Liver (tissue), 9 donors: ENCODE results near the gene CDC42EP3. TPM values are rescaled to one million over a fixed set of nuclear protein-coding genes. Genes with fewer than 3 reads are reported as not detected.
A peak's percentile ranks its signal among the peaks of the same experiment; 100 is the strongest.

Source experiments
- DNase-seq: peaks from one replicate; pipeline ENCODE4 v3.0.0-alpha.2; 2017; ENCODE audit warnings: low spot score
- H3K27ac ChIP-seq, 2 donors: one replicate each; pipeline ENCODE4 v1.7.0; 2013; ENCODE audit warnings: inconsistent platforms in 2 of 2, low read length in 2 of 2, control low read depth in 1 of 2, low read depth in 1 of 2, mild to moderate bottlenecking in 1 of 2
- H3K27me3 ChIP-seq, 4 donors: one replicate each; pipeline versions ENCODE4 v1.6.1 to v1.7.0; 2013; ENCODE audit warnings: low read length in 3 of 4, inconsistent platforms in 1 of 4, mild to moderate bottlenecking in 1 of 4, moderate library complexity in 1 of 4; ENCODE audit not compliant: control insufficient read depth in 4 of 4, insufficient read depth in 4 of 4
- H3K36me3 ChIP-seq, 4 donors: one replicate each; pipeline versions ENCODE4 v1.6.1 to v1.7.0; 2013; ENCODE audit warnings: low read length in 3 of 4, mild to moderate bottlenecking in 3 of 4, low read depth in 1 of 4, moderate library complexity in 1 of 4; ENCODE audit not compliant: control insufficient read depth in 4 of 4, insufficient read depth in 3 of 4
- H3K4me1 ChIP-seq, 4 donors: one replicate each; pipeline versions ENCODE4 v1.6.1 to v1.7.0; 2013; ENCODE audit warnings: low read length in 3 of 4, mild to moderate bottlenecking in 3 of 4, moderate library complexity in 1 of 4; ENCODE audit not compliant: control insufficient read depth in 4 of 4, insufficient read depth in 4 of 4
- H3K4me3 ChIP-seq, 3 donors: one replicate each; pipeline versions ENCODE4 v1.6.1 to v1.7.0; 2013; ENCODE audit warnings: low read length in 3 of 3, control low read depth in 1 of 3, low read depth in 1 of 3, mild to moderate bottlenecking in 1 of 3
- H3K9ac ChIP-seq, 2 donors: one replicate each; pipeline ENCODE4 v1.7.0; 2013; ENCODE audit warnings: low read length in 2 of 2, mild to moderate bottlenecking in 2 of 2, moderate library complexity in 2 of 2, control low read depth in 1 of 2, low read depth in 1 of 2
- H3K9me3 ChIP-seq, 4 donors: one replicate each; pipeline versions ENCODE4 v1.6.1 to v1.7.0; 2013; ENCODE audit warnings: low read length in 3 of 4; ENCODE audit not compliant: control insufficient read depth in 4 of 4
- ATF3 ChIP-seq: IDR thresholded peaks from 2 replicates; pipeline ENCODE4 v1.6.1; 2016; ENCODE audit warnings: antibody characterized with exemption
- CTCF ChIP-seq: fragments of 150-350 bp; IDR thresholded peaks from 2 replicates; pipeline ENCODE4 v1.5.1; 2017; ENCODE audit warnings: improper control_type of control experiment, low read depth, low read length; ENCODE audit not compliant: missing input control
- EGR1 ChIP-seq, 2 donors: IDR thresholded peaks; 2 replicates each; pipeline ENCODE4 v1.6.1; 2016 to 2018; ENCODE audit warnings: antibody characterized with exemption in 2 of 2, low read depth in 2 of 2
- FOXA1 ChIP-seq: IDR thresholded peaks from 2 replicates; pipeline ENCODE4 v1.6.1; 2016; ENCODE audit warnings: antibody characterized with exemption
- FOXA2 ChIP-seq: IDR thresholded peaks from 2 replicates; pipeline ENCODE4 v1.6.1; 2016; ENCODE audit warnings: antibody characterized with exemption
- GABPA ChIP-seq, 2 donors: IDR thresholded peaks in 1 of 2; conservative IDR thresholded peaks in 1 of 2; 2 replicates each; pipeline ENCODE4 v1.6.1; 2016; ENCODE audit warnings: antibody characterized with exemption in 2 of 2, mild to moderate bottlenecking in 1 of 2, moderate library complexity in 1 of 2
- HNF4A ChIP-seq, 2 donors: conservative IDR thresholded peaks; 2 replicates each; pipeline ENCODE4 v1.6.1; 2016; ENCODE audit warnings: antibody characterized with exemption in 2 of 2, mild to moderate bottlenecking in 2 of 2
- HNF4G ChIP-seq: IDR thresholded peaks from 2 replicates; pipeline ENCODE4 v1.6.1; 2016; ENCODE audit warnings: antibody characterized with exemption
- JUND ChIP-seq, 2 donors: IDR thresholded peaks; 2 replicates each; pipeline ENCODE4 v1.6.1; 2016; ENCODE audit warnings: antibody characterized with exemption in 2 of 2
- NR2F2 ChIP-seq: IDR thresholded peaks from 2 replicates; pipeline ENCODE4 v1.6.1; 2016; ENCODE audit warnings: antibody characterized with exemption
- RXRA ChIP-seq, 2 donors: IDR thresholded peaks; 2 replicates each; pipeline ENCODE4 v1.6.1; 2017 to 2018; ENCODE audit warnings: antibody characterized with exemption in 2 of 2, mild to moderate bottlenecking in 1 of 2
- SP1 ChIP-seq: IDR thresholded peaks from 2 replicates; pipeline ENCODE4 v1.6.1; 2018; ENCODE audit warnings: antibody characterized with exemption, mild to moderate bottlenecking
- TAF1 ChIP-seq: conservative IDR thresholded peaks from 2 replicates; pipeline ENCODE4 v1.6.1; 2016; ENCODE audit warnings: antibody characterized with exemption, mild to moderate bottlenecking
- YY1 ChIP-seq: IDR thresholded peaks from 2 replicates; pipeline ENCODE4 v1.6.1; 2016; ENCODE audit warnings: antibody characterized with exemption, mild to moderate bottlenecking
- ZBTB33 ChIP-seq: IDR thresholded peaks from 2 replicates; pipeline ENCODE4 v1.6.1; 2016; ENCODE audit warnings: antibody characterized with exemption
- WGBS: extraction: QIAGEN DNeasy Blood & Tissue Kit; methylation state at CpG from one replicate; pipeline ENCODE4 v1.1.7; 2013; 5-methylcytosine and 5-hydroxymethylcytosine counted together
- polyA plus RNA-seq, 2 donors: library from polyadenylated mRNA; stranded (reverse) in 1 of 2; unstranded in 1 of 2; fragments of 200-250 nt in 1 of 2; fragments of >200 nt in 1 of 2; fragmentation: Nextera tagmentation in 1 of 2; extraction: Ambion mirVana in 1 of 2; gene quantifications; one replicate each; pipeline versions ENCODE4 v1.2.1 to v1.2.3, GENCODE V29; 2013 to 2015
- total RNA-seq, 2 donors: library from RNA; depleted of rRNA; stranded (reverse); fragments of >200 nt; gene quantifications; one replicate each; pipeline ENCODE4 v1.2.3, GENCODE V29; 2014
- TF ChIP-seq, protein P1 (sequence below): IDR thresholded peaks from 2 replicates; pipeline ENCODE4 v1.6.1; 2016; ENCODE audit warnings: antibody characterized with exemption
- TF ChIP-seq, protein P2 (sequence below): IDR thresholded peaks from 2 replicates; pipeline ENCODE4 v1.6.1; 2016; ENCODE audit warnings: antibody characterized with exemption, mild to moderate bottlenecking
- donor health status: healthy.
- donor health status: healthy.
- donor health status: healthy.
- donor health status: healthy.
- donor health status: healthy.

Gene CDC42EP3
- total and polyA plus RNA-seq, 4 donors, result 2.5 to 4.1 (median 3.3) TPM

DNA sequence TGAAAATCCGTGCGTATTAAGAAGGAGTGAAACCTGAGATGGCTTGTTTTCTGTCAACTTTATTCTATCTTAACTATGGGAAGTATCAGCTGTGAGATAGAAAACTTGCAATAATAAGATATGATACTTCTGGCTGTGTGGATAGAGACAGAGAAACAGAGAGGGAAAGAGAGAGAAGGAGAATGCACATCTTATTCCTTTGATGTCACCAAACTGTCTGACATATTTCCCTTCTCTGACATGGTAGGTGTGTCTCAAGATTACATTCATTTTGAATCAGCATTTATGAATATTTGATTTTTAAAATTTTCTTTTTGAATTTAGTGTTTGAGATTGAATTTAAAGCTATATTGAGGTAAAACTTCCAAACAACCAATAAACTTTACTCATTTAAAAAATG lies 69.4 kb downstream of the CDC42EP3 start:
- no peak for DNase-seq
- H3K4me1 ChIP-seq, result no peaks in the 10 kb centered on the region
- no peak overlapping the region for H3K27ac ChIP-seq
- no peaks in the 10 kb centered on the region for H3K36me3 ChIP-seq
- H3K9me3 ChIP-seq, result no peaks in the 10 kb centered on the region
- H3K9ac ChIP-seq, result no peak overlapping the region
- TF ChIP-seq JUND (IDR thresholded peaks at IDR 0.05), result no peak
- TF ChIP-seq EGR1 (IDR thresholded peaks at IDR 0.05; ENCODE audit: low read depth in 2 of 2), result no peak
- TF ChIP-seq ATF3, result no peak
- TF ChIP-seq CTCF, result no peak
- TF ChIP-seq FOXA2, result no peak
- no peak for TF ChIP-seq ZBTB33
- TF ChIP-seq HNF4G, result no peak
- TF ChIP-seq GABPA (IDR thresholded peaks at IDR 0.05 in 1 of 2, conservative IDR thresholded peaks at IDR 0.05 in 1 of 2), result no peak
- TF ChIP-seq HNF4A (conservative IDR thresholded peaks at IDR 0.05), result no peak
- TF ChIP-seq FOXA1, result no peak
- no peaks in the 10 kb centered on the region for H3K27me3 ChIP-seq
- H3K4me3 ChIP-seq, result no peak overlapping the region
- WGBS, result 91% methylated on average over 2 of the region's 2 CpGs

DNA sequence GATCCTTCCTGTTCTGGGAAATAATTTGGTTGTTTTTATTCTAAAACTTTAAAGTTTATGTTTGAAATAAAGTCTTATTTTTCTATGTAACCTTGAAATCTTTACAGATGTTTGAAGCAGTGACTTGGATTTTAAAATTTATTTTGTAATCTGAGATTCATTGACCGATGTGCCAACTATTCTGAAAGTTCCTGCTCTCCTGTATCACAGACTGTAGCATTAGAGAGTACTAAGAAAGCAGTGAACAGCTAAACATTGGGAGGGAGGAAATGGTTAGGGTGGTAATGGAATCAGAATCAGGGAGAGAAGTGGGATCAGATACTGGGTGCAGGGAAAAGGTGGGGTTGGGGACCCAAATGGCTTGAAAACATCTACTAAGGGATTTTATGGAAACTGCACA lies 69.9 kb downstream of the CDC42EP3 start:
- Histone ChIP-seq H3K4me3 (no peak overlapping the region), H3K9me3 (no peaks in the 10 kb centered on the region), H3K27ac (no peak overlapping the region), H3K4me1 (no peaks in the 10 kb centered on the region), H3K36me3 (no peaks in the 10 kb centered on the region), H3K9ac (no peak overlapping the region), H3K27me3 (no peaks in the 10 kb centered on the region)
- WGBS, result 84% methylated on average over 1 of the region's 1 CpG
- DNase-seq, result no peak
- no peak for TF ChIP-seq HNF4G
- TF ChIP-seq SP1, result no peak
- no peak for TF ChIP-seq FOXA2
- TF ChIP-seq, protein P1, sequence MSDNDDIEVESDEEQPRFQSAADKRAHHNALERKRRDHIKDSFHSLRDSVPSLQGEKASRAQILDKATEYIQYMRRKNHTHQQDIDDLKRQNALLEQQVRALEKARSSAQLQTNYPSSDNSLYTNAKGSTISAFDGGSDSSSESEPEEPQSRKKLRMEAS, result no peak
- no peak for TF ChIP-seq TAF1

DNA sequence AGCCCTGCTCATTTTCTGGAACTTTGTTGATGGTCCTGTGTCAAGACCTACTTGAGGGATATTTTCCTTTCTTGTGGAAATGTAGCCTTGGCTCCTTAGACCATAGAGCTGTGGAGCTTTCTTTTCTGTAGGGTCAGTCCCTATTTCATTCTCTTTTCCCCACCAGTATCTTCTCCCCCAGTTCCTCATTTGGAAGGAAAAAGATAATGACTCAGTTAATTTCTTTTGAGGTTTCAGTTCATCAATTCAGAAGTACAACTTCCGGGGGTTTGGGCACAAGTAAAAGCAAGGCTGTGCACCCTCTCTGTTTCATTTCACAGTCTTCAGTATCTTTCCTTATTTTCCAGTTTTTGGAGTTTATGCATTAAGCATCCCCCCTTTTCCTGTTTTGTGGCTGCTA lies 70.7 kb downstream of the CDC42EP3 start:
- DNase-seq, result no peak
- 85% methylated on average over 1 of the region's 1 CpG for WGBS
- no peaks in the 10 kb centered on the region for H3K4me1 ChIP-seq
- no peak overlapping the region for H3K4me3 ChIP-seq
- no peaks in the 10 kb centered on the region for H3K27me3 ChIP-seq
- H3K9me3 ChIP-seq, result no peaks in the 10 kb centered on the region
- no peak overlapping the region for H3K27ac ChIP-seq
- H3K9ac ChIP-seq, result peak overlapping the region in 1 of 2 donors; percentile 30
- no peaks in the 10 kb centered on the region for H3K36me3 ChIP-seq
- TF ChIP-seq CTCF (no peak), EGR1 (IDR thresholded peaks at IDR 0.05; ENCODE audit: low read depth in 2 of 2) (no peak), FOXA2 (no peak), YY1 (no peak), TAF1 (no peak), RXRA (IDR thresholded peaks at IDR 0.05) (no peak), GABPA (IDR thresholded peaks at IDR 0.05 in 1 of 2, conservative IDR thresholded peaks at IDR 0.05 in 1 of 2) (no peak), ATF3 (no peak), JUND (IDR thresholded peaks at IDR 0.05) (no peak), NR2F2 (no peak), HNF4A (conservative IDR thresholded peaks at IDR 0.05) (no peak), HNF4G (no peak)
- TF ChIP-seq, protein P2, sequence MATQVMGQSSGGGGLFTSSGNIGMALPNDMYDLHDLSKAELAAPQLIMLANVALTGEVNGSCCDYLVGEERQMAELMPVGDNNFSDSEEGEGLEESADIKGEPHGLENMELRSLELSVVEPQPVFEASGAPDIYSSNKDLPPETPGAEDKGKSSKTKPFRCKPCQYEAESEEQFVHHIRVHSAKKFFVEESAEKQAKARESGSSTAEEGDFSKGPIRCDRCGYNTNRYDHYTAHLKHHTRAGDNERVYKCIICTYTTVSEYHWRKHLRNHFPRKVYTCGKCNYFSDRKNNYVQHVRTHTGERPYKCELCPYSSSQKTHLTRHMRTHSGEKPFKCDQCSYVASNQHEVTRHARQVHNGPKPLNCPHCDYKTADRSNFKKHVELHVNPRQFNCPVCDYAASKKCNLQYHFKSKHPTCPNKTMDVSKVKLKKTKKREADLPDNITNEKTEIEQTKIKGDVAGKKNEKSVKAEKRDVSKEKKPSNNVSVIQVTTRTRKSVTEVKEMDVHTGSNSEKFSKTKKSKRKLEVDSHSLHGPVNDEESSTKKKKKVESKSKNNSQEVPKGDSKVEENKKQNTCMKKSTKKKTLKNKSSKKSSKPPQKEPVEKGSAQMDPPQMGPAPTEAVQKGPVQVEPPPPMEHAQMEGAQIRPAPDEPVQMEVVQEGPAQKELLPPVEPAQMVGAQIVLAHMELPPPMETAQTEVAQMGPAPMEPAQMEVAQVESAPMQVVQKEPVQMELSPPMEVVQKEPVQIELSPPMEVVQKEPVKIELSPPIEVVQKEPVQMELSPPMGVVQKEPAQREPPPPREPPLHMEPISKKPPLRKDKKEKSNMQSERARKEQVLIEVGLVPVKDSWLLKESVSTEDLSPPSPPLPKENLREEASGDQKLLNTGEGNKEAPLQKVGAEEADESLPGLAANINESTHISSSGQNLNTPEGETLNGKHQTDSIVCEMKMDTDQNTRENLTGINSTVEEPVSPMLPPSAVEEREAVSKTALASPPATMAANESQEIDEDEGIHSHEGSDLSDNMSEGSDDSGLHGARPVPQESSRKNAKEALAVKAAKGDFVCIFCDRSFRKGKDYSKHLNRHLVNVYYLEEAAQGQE, result no peak
- TF ChIP-seq, protein P1, result no peak
